Ovary (tissue), 9 donors: ENCODE results near the gene ZFPM1. TPM values are rescaled to one million over a fixed set of nuclear protein-coding genes. Genes with fewer than 3 reads are reported as not detected.

Source experiments
- DNase-seq, 5 donors: peaks; one replicate each; pipeline ENCODE4 v3.0.0-alpha.2; 2019 to 2020
- H3K27ac ChIP-seq, 2 donors: fragments of 200-600 bp; one replicate each; pipeline versions ENCODE4 v1.5.1 to v1.8.0; 2019 to 2022
- H3K27me3 ChIP-seq: fragments of 200-600 bp; one replicate; pipeline ENCODE4 v1.8.0; 2022
- H3K36me3 ChIP-seq: fragments of 200-600 bp; sonication (generic); one replicate; pipeline ENCODE4 v1.5.1; 2019
- H3K4me1 ChIP-seq: one replicate; pipeline ENCODE4 v1.8.1; 2013; ENCODE audit warnings: mild to moderate bottlenecking, moderate library complexity; ENCODE audit not compliant: insufficient read depth
- H3K4me3 ChIP-seq: fragments of 200-600 bp; sonication (generic); one replicate; pipeline ENCODE4 v1.5.1; 2017
- H3K9me3 ChIP-seq, 2 donors: fragments of 200-600 bp in 1 of 2; sonication (generic) in 1 of 2; one replicate each; pipeline versions ENCODE4 v1.5.1 to v1.8.1; 2013 to 2019; ENCODE audit warnings: mild to moderate bottlenecking in 1 of 2, moderate library complexity in 1 of 2
- EP300 ChIP-seq: sonication (generic); formaldehyde crosslinking; IDR thresholded peaks from one replicate; pipeline ENCODE4 v1.6.1; 2017; ENCODE audit warnings: antibody characterized with exemption
- POLR2A ChIP-seq: fragments of 450-650 bp; IDR thresholded peaks from one replicate; pipeline ENCODE4 v1.6.1; 2017; ENCODE audit warnings: antibody characterized with exemption, mild to moderate bottlenecking, moderate library complexity
- WGBS, 3 donors: extraction: QIAGEN DNeasy Blood & Tissue Kit in 1 of 3; methylation state at CpG; one replicate each; pipeline versions ENCODE4 v1.1.5 to v1.1.7; 2013 to 2017; 5-methylcytosine and 5-hydroxymethylcytosine counted together
- intact Hi-C, 4 donors: fragments of 100-400 bp; cut with DNase I; formaldehyde crosslinking; loops; one replicate each; pipeline versions ENCODE4 v1.11.0 to v1.15.1; 2022 to 2023
- polyA plus RNA-seq, 2 donors: library from polyadenylated mRNA; stranded (reverse); fragments of 200-250 nt in 1 of 2; fragments of 350-450 nt in 1 of 2; fragmentation: Illumina TruSeq in 1 of 2; extraction: RNeasy Lipid Tissue Mini Kit (QIAGEN cat#74804) in 1 of 2; gene quantifications; one replicate each; pipeline ENCODE4 v1.2.3, GENCODE V29; 2013 to 2014
- total RNA-seq, 7 donors: library from RNA; depleted of rRNA in 2 of 7; stranded (reverse); fragments of >200 nt in 2 of 7; fragmentation: NEBNext Ultra II Directional in 3 of 7; extraction: Animal tissue kit (Norgen Biotek cat#: 25700) in 3 of 7; gene quantifications; one replicate each; pipeline versions ENCODE4 v1.1.0 to v1.2.4, GENCODE V29; 2016 to 2023
- TF ChIP-seq, protein P1 (sequence below), 3 donors: fragments of 450-650 bp in 2 of 3; fragments of 200-600 bp in 1 of 3; IDR thresholded peaks; one replicate each; pipeline versions ENCODE4 v1.5.1 to v1.8.0; 2016 to 2022; ENCODE audit warnings: antibody characterized with exemption in 3 of 3, mild to moderate bottlenecking in 1 of 3
- donor health status: DM: no; HTN: no; CAD: no; lungs with moderate emphysema.
- donor health status: DM: no; HTN: no; CAD: no.
- donor health status: Bipolar disorder and iron deficiency.
- donor health status: DM: yes; HTN: yes; CAD: no.
- donor health status: DM: no; HTN: no; CAD: no.
- donor health status: DM: yes; HTN: yes; CAD: no.

The ZFPM1 gene
- total and polyA plus RNA-seq, 9 donors = 0.10 to 11.4 (median 3.5) TPM

- Histone ChIP-seq H3K36me3 (no peaks in the 10 kb centered on the region), H3K27ac (no peak overlapping the region), H3K4me1 (peaks cover 21% of the 10 kb centered on the region), H3K4me3 (no peak overlapping the region), H3K27me3 (no peaks in the 10 kb centered on the region), H3K9me3 (no peaks in the 10 kb centered on the region)
- 66 to 76% (median 68%) methylated on average over 9 of the region's 9 CpGs for WGBS, 3 donors
- DNase-seq = peak in 2 of 5 donors; percentile 22 to 46
- TF ChIP-seq POLR2A (no peak), EP300 (no peak)
- TF ChIP-seq, protein P1, sequence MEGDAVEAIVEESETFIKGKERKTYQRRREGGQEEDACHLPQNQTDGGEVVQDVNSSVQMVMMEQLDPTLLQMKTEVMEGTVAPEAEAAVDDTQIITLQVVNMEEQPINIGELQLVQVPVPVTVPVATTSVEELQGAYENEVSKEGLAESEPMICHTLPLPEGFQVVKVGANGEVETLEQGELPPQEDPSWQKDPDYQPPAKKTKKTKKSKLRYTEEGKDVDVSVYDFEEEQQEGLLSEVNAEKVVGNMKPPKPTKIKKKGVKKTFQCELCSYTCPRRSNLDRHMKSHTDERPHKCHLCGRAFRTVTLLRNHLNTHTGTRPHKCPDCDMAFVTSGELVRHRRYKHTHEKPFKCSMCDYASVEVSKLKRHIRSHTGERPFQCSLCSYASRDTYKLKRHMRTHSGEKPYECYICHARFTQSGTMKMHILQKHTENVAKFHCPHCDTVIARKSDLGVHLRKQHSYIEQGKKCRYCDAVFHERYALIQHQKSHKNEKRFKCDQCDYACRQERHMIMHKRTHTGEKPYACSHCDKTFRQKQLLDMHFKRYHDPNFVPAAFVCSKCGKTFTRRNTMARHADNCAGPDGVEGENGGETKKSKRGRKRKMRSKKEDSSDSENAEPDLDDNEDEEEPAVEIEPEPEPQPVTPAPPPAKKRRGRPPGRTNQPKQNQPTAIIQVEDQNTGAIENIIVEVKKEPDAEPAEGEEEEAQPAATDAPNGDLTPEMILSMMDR (IDR thresholded peaks at IDR 0.05) = no peak
- intact Hi-C loops = loop anchor here in 1 of 4 donors (5.0 kb wide), 1 partner anchor 87 kb away; no protein-coding TSS in a partner anchor
These were observed 76.5 kb downstream of the ZFPM1 start for GRCh38 chr16:88529596-88529995.

DNA sequence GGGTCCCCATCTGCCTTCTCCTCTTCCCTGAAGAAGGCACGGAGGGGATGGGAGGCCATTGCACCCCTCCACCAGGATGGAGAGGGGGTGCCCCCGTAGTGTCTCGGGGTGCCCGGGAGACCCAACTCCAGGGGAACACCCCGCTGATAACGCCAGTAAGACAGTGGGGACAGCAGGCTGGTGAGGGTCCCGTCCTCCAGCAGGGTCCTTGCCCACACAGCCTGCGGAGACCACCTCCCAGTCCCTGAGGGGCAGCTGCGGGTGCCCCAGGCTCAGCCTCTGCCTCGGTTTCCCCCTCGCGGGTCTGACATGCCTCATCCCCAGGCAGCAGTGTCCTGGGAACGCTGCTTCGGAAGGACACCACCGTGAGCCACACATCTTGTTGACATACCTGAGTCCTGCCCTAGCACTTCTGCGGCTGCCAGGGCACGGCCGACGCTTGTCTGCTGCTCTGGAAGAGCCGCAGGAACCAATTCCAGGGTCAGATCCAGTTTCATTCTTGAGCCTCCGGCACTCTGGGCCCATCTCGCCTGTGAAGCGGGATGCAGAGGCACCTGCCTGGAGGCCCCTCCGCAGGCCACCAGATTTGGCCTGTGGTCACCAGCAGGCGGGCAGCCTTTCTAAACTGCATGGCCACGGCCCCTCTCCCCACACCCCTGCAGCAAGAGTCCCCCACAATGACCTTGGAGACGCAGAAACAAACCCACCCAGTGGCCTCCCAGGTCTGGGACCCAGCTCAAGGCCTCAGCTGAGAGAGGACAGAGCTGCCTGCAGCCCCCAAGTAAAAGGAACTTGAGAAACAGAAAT, 77.2 kb downstream of the ZFPM1 start:
- Histone ChIP-seq H3K27me3 (no peaks in the 10 kb centered on the region), H3K4me1 (peaks cover 21% of the 10 kb centered on the region), H3K9me3 (no peaks in the 10 kb centered on the region), H3K36me3 (no peaks in the 10 kb centered on the region), H3K4me3 (no peak overlapping the region), H3K27ac (peak overlapping the region in 1 of 2 donors; percentile 41)
- TF ChIP-seq EP300 = no peak
- TF ChIP-seq, protein P1 (IDR thresholded peaks at IDR 0.05) = no peak
- no peak for TF ChIP-seq POLR2A
- peak in 2 of 5 donors; percentile 23 to 41 for DNase-seq
- intact Hi-C loops = no loop called here
- WGBS, 3 donors = 60 to 71% (median 65%) methylated on average over 21 to 27 of the region's 27 CpGs

- H3K4me1 ChIP-seq = peaks cover 22% of the 10 kb centered on the region
- no peaks in the 10 kb centered on the region for H3K36me3 ChIP-seq
- H3K27me3 ChIP-seq = no peaks in the 10 kb centered on the region
- 39 to 52% (median 42%) methylated on average over 11 of the region's 11 CpGs for WGBS, 3 donors
- TF ChIP-seq POLR2A = no peak
- H3K9me3 ChIP-seq = no peaks in the 10 kb centered on the region
- H3K27ac ChIP-seq = peak overlapping the region in 1 of 2 donors; percentile 41
- no peak overlapping the region for H3K4me3 ChIP-seq
- intact Hi-C loops = no loop called here
- DNase-seq = peak in 2 of 5 donors; percentile 22 to 33
These were observed 77.8 kb downstream of the ZFPM1 start for GRCh38 chr16:88530858-88531203.

- intact Hi-C loops = no loop called here
These were observed 78.3 kb downstream of the ZFPM1 start for GRCh38 chr16:88531346-88531745.

More at GRCh38 chr16:88531346-88531745, 78.3 kb downstream of the ZFPM1 start:
- TF ChIP-seq POLR2A (no peak), EP300 (no peak)
- TF ChIP-seq, protein P1 (IDR thresholded peaks at IDR 0.05) = no peak
- no peaks in the 10 kb centered on the region for H3K27me3 ChIP-seq
- 67 to 76% (median 72%) methylated on average over 12 of the region's 12 CpGs for WGBS, 3 donors
- no peaks in the 10 kb centered on the region for H3K9me3 ChIP-seq
- no peaks in the 10 kb centered on the region for H3K36me3 ChIP-seq
- peak in 1 of 5 donors; percentile 21 for DNase-seq
- peaks cover 22% of the 10 kb centered on the region for H3K4me1 ChIP-seq
- H3K4me3 ChIP-seq = no peak overlapping the region
- H3K27ac ChIP-seq = peak overlapping the region in 1 of 2 donors; percentile 83
